ENCODE results near the gene CDH23.

Gene CDH23

DNA sequence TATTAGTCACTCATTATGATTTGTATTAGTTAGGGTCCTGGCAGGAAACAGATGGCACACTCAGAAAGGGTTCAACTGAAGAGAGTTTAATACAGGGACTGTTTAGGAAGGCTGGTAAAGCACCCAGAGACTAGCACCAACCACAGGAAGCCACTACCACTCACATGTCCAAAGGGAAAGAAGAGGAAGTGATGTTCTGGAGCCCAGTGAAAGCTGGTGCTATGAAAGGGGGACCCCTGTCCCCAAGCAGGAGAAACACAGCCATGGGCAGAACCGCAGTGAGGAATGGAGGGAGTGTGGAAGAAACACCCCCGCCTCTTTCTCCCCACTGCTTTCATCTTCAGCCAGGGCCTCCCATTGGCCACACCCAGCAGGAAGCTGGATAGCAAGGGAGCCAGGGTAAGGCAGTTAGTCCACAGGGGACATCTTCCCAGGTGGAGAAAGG is 379.8 kb downstream of the CDH23 start:
- TF ChIP-seq CTCF (IDR thresholded peaks at IDR 0.05; ENCODE audit: borderline replicate concordance, insufficient read depth, low read depth, low read length): no peak
- no peak overlapping the region for H3K4me3 ChIP-seq (ENCODE audit: low read depth, low read length)

- no peak overlapping the region for H3K4me3 ChIP-seq (ENCODE audit: low read depth, low read length)
- TF ChIP-seq CTCF (IDR thresholded peaks at IDR 0.05; ENCODE audit: borderline replicate concordance, insufficient read depth, low read depth, low read length): no peak
Measured at GRCh38 chr10:71777213-71777985, 380.7 kb downstream of the CDH23 start.

DNA sequence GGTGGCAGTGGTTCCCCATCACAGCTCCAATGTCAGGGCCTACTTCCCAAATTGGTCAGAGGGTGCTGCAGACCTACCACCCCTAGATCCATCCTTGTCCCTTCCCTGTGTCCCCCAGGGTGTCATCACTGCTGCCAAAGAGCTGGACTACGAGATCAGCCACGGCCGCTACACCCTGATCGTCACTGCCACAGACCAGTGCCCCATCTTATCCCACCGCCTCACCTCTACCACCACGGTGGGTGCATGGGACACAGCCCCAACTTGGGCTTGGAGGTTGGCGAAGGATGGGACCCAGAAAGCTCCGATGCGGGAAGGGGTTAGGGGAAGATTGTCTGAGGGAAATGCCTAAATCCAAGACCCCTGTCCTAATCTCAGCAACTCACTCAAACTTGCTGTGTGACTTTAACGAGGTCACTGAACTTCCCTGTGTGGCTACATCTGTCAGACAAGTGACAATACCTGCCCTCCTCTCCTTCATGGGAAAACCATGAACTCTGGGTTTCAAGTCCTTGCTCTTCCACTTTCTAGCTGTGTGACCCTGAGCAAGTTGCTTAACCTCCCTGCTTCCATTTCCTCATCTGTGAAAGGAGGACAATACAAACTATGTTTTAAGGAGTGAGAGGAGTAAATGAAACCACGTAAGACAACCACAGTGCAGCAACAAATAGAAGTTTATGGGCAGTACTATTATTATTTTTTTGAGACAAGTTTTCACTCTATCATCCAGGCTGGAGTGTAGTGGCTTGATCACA is 381.5 kb downstream of the CDH23 start:
- H3K4me3 ChIP-seq (ENCODE audit: low read depth, low read length): no peak overlapping the region
- TF ChIP-seq CTCF (IDR thresholded peaks at IDR 0.05; ENCODE audit: borderline replicate concordance, insufficient read depth, low read depth, low read length): no peak

- TF ChIP-seq CTCF (IDR thresholded peaks at IDR 0.05; ENCODE audit: borderline replicate concordance, insufficient read depth, low read depth, low read length): no peak
- no peak overlapping the region for H3K4me3 ChIP-seq (ENCODE audit: low read depth, low read length)
Measured at GRCh38 chr10:71779641-71780040, 382.9 kb downstream of the CDH23 start.

DNA sequence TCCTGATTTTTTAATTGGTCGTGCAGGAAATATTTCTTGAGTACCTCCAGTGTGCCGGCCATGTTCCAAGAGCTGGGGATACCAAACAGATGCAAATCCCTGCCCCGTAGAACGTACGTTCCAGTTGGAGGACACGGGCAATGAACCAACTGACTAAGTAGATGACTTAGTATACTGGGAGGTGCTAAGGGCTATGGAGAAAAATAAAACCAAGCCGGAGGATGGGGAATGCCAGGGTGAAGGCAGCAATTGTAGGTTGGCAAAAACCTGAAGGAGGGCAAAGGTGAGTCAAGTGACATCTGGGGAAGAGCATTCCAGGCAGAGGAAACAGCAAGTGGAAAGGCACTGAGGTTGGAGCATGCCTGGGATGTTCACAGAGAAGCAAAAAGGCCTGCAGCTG is 383.4 kb downstream of the CDH23 start:
- no peak overlapping the region for H3K4me3 ChIP-seq (ENCODE audit: low read depth, low read length)
- TF ChIP-seq CTCF (IDR thresholded peaks at IDR 0.05; ENCODE audit: borderline replicate concordance, insufficient read depth, low read depth, low read length): no peak

DNA sequence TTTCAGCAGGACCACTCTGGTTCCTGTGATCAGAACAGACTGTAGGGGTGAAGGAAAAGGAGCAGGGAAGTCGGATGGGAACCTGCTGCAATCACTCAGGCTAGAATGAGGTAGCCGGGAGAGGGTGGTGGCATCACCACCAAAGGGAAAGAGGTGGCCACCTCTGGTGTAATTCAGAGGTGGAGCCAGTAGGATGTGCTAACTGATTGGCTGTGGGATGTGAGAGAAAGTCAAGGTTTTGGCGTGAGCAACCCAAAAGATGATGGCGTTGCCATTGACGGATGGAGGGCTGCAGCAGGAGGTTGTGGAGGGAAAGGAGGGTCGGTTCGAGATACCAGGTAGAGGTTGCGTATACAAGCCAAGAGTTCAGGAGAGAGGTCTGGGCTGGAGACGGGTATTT is 384.0 kb downstream of the CDH23 start:
- no peak overlapping the region for H3K4me3 ChIP-seq (ENCODE audit: low read depth, low read length)
- no peak for TF ChIP-seq CTCF (IDR thresholded peaks at IDR 0.05; ENCODE audit: borderline replicate concordance, insufficient read depth, low read depth, low read length)

Measured in GM12875 (cell line).